B cell (primary cell): ENCODE data around the gene MRPS15. TPM values are rescaled to one million over a fixed set of nuclear protein-coding genes. Genes with fewer than 3 reads are reported as not detected.

Source experiments
- ATAC-seq: fragments of 200-7000 bp; cut with Tn5 transposase; one replicate; pipeline ENCODE4 v1.10.0; 2021; ENCODE audit warnings: low read depth, mild to moderate bottlenecking, moderate number of reproducible peaks, moderate library complexity
- CTCF ChIA-PET: fragments of 350-600 bp; sonication (Branson Sonifier 250); formaldehyde crosslinking; loops from one replicate; lab custom pipeline; 2021; ENCODE audit warnings: antibody characterized with exemption, inconsistent platforms; lab: Charles Lee
- POLR2A ChIA-PET: fragments of 350-600 bp; sonication (Branson Sonifier 250); formaldehyde crosslinking; loops from one replicate; lab custom pipeline; 2021; ENCODE audit warnings: antibody characterized with exemption; lab: Charles Lee
- DNase-seq: peaks from one replicate; pipeline ENCODE4 v3.0.0; 2013
- H2AFZ ChIP-seq: 2 replicates; pipeline ENCODE4 v1.6.1; 2012; ENCODE audit warnings: mild to moderate bottlenecking, low read depth, low read length; ENCODE audit not compliant: insufficient read depth, poor library complexity, severe bottlenecking
- H3K27ac ChIP-seq, 2 donors: 1 replicate in 1 of 2; 2 replicates in 1 of 2; pipeline ENCODE4 v1.5.1; 2012 to 2013; ENCODE audit warnings: low read length in 2 of 2, mild to moderate bottlenecking in 2 of 2, moderate library complexity in 1 of 2
- H3K27me3 ChIP-seq, 4 experiments: fragments of 200-600 bp in 1 of 4; sonication (generic) in 1 of 4; replicated peaks in 1 of 4; 1 replicate in 2 of 4; 2 replicates in 2 of 4; pipeline versions ENCODE4 v1.6.1 to v1.7.0; 2013 to 2016; ENCODE audit warnings: low read length in 3 of 4, mild to moderate bottlenecking in 2 of 4, mixed read lengths in 1 of 4, moderate library complexity in 1 of 4; ENCODE audit not compliant: insufficient read depth in 4 of 4, control insufficient read depth in 3 of 4; ENCODE audit errors: control extremely low read depth in 1 of 4
- H3K36me3 ChIP-seq, 2 experiments: replicated peaks in 1 of 2; 1 replicate in 1 of 2; 2 replicates in 1 of 2; pipeline versions ENCODE4 v1.6.1 to v1.7.1; 2013; ENCODE audit warnings: low read length in 1 of 2; ENCODE audit not compliant: insufficient read depth in 2 of 2, control insufficient read depth in 1 of 2; ENCODE audit errors: control extremely low read depth in 1 of 2, extremely low read depth in 1 of 2
- H3K4me1 ChIP-seq, 2 donors: fragments of 200-600 bp in 1 of 2; sonication (generic) in 1 of 2; 1 replicate in 1 of 2; 2 replicates in 1 of 2; pipeline versions ENCODE4 v1.5.1 to v1.6.1; 2013 to 2017; ENCODE audit warnings: low read length in 2 of 2; ENCODE audit not compliant: control insufficient read depth in 2 of 2, insufficient read depth in 2 of 2
- H3K4me2 ChIP-seq: replicated peaks from 2 replicates; pipeline ENCODE3; 2012; ENCODE audit warnings: mild to moderate bottlenecking, low read depth, low read length; ENCODE audit not compliant: poor library complexity, severe bottlenecking
- H3K4me3 ChIP-seq, 5 experiments: fragments of 200-600 bp in 1 of 5; sonication (generic) in 1 of 5; 1 replicate in 3 of 5; 2 replicates in 2 of 5; pipeline versions ENCODE4 v1.5.1 to v1.7.0; 2011 to 2016; ENCODE audit warnings: low read length in 4 of 5, mild to moderate bottlenecking in 4 of 5, low read depth in 2 of 5, control low read depth in 1 of 5, moderate library complexity in 1 of 5; ENCODE audit not compliant: insufficient read depth in 1 of 5; ENCODE audit errors: control extremely low read depth in 1 of 5, extremely low read depth in 1 of 5
- H3K79me2 ChIP-seq: fragments of 200-600 bp; sonication (generic); one replicate; pipeline ENCODE4 v1.6.0; 2016; ENCODE audit warnings: low read length; ENCODE audit not compliant: control insufficient read depth, insufficient read depth
- H3K9ac ChIP-seq: fragments of 200-600 bp; sonication (generic); 2 replicates; pipeline ENCODE4 v1.6.1; 2017; ENCODE audit warnings: mild to moderate bottlenecking, low read length, moderate library complexity
- H3K9me3 ChIP-seq, 3 donors: one replicate each; pipeline versions ENCODE4 v1.6.1 to v1.7.1; 2013; ENCODE audit warnings: low read length in 2 of 3; ENCODE audit not compliant: control insufficient read depth in 2 of 3, insufficient read depth in 1 of 3; ENCODE audit errors: control extremely low read depth in 1 of 3
- H4K20me1 ChIP-seq: 2 replicates; pipeline ENCODE4 v1.6.0; 2012; ENCODE audit warnings: mild to moderate bottlenecking, low read length; ENCODE audit not compliant: insufficient read depth, control insufficient read depth, poor library complexity, severe bottlenecking
- H3K27ac Mint-ChIP-seq: one replicate; pipeline ENCODE4 v1.8.0; 2021; ENCODE audit warnings: mixed read lengths
- H3K27me3 Mint-ChIP-seq: one replicate; pipeline ENCODE4 v1.8.0; 2021; ENCODE audit warnings: mixed read lengths
- H3K4me1 Mint-ChIP-seq: one replicate; pipeline ENCODE4 v1.8.0; 2021; ENCODE audit warnings: mixed read lengths
- H3K4me3 Mint-ChIP-seq: one replicate; pipeline ENCODE4 v1.8.0; 2021; ENCODE audit warnings: mixed read lengths
- H3K9me3 Mint-ChIP-seq: one replicate; pipeline ENCODE4 v1.8.0; 2022; ENCODE audit warnings: mixed read lengths; ENCODE audit not compliant: insufficient read depth
- CTCF ChIP-seq: fragments of 200-600 bp; IDR thresholded peaks from one replicate; pipeline ENCODE4 v1.8.0; 2022; ENCODE audit warnings: antibody characterized with exemption, mild to moderate bottlenecking
- EZH2 ChIP-seq: IDR thresholded peaks from 2 replicates; pipeline ENCODE4 v1.6.1; 2012; ENCODE audit warnings: borderline replicate concordance, low read depth, mild to moderate bottlenecking, moderate library complexity, low read length; ENCODE audit not compliant: insufficient read depth, poor library complexity, severe bottlenecking
- WGBS: methylation state at CpG from one replicate; pipeline ENCODE4 v1.1.5; 2013; ENCODE audit warnings: missing lambda C conversion rate; ENCODE audit not compliant: insufficient coverage; 5-methylcytosine and 5-hydroxymethylcytosine counted together
- intact Hi-C: fragments of 100-400 bp; cut with micrococcal nuclease; formaldehyde crosslinking; loops from one replicate; pipeline ENCODE4 v1.10.0; 2022
- polyA plus RNA-seq: library from polyadenylated mRNA; depleted of rRNA; stranded (reverse); fragments of >200 nt; gene quantifications from 2 replicates; pipeline ENCODE4 v1.2.3, GENCODE V29; 2012
- total RNA-seq, 2 donors: library from RNA; stranded (reverse); fragments of 120-200 nt in 1 of 2; gene quantifications; 1 replicate in 1 of 2; 2 replicates in 1 of 2; pipeline versions ENCODE4 v1.2.3 to v1.2.4, GENCODE V29; 2013 to 2022

The MRPS15 gene
- total and polyA plus RNA-seq, 2 donors (not counting 1 experiment from before 2014, with no cell fraction given): 27.1 to 34.4 TPM

GRCh38 chr1:36456391-36456928 lies 7.7 kb downstream of the MRPS15 start:
- CTCF ChIA-PET: no interaction called here
- H3K27me3 Mint-ChIP-seq: no peaks in the 10 kb centered on the region

DNA sequence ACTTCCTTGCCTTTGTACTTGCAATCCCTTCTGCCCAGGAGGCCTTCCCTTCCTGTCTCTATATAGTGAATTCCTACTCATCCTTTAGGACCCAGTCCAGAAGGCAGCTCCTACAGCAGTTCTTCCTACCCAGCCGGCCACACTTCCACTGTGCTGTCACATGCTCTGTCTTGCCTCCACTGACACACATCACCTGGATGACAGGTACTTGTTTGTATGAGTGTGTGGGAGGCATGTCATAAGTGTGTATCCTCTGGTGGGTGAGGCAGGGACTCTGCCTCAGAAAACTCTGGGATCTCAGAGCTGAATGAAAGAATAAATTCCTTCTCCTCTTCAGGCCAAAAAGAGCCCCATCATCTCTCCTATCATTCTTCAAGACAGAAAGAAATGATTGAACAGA lies 8.8 kb downstream of the MRPS15 start:
- Histone ChIP-seq H3K9me3 (no peaks in the 10 kb centered on the region), H3K9ac (no peak overlapping the region), H3K27ac (no peak overlapping the region), H2AFZ (no peak overlapping the region), H4K20me1 (no peaks in the 10 kb centered on the region), H3K36me3 (peaks cover 8 to 27% of the 10 kb centered on the region in 2 experiments), H3K27me3 (no peaks in the 10 kb centered on the region), H3K4me3 (no peak overlapping the region), H3K4me2 (no peak overlapping the region), H3K4me1 (peaks cover 6 to 15% of the 10 kb centered on the region in 2 donors), H3K79me2 (no peaks in the 10 kb centered on the region)
- Mint-ChIP-seq H3K27ac (no peak overlapping the region), H3K9me3 (no peaks in the 10 kb centered on the region), H3K4me3 (no peak overlapping the region), H3K27me3 (no peaks in the 10 kb centered on the region), H3K4me1 (peaks cover 19% of the 10 kb centered on the region)
- TF ChIP-seq EZH2 (no peak), CTCF (no peak)
- intact Hi-C loops: no loop called here
- CTCF ChIA-PET: interaction anchor here (0.5 kb wide), 1 partner anchor 121 kb away, joined by 3 read pairs; no protein-coding TSS in a partner anchor
- no peak for ATAC-seq
- POLR2A ChIA-PET: no interaction called here
- WGBS: no CpG with 5 or more reads among the region's 1 CpG
- no peak for DNase-seq

More at GRCh38 chr1:36456391-36456928, 7.7 kb downstream of the MRPS15 start:
- ATAC-seq (no peak), DNase-seq (no peak)
- Histone ChIP-seq H3K27me3 (no peaks in the 10 kb centered on the region), H3K4me3 (no peak overlapping the region), H3K4me1 (peaks cover 3 to 6% of the 10 kb centered on the region in 2 donors), H2AFZ (no peak overlapping the region), H3K27ac (no peak overlapping the region), H3K9me3 (no peaks in the 10 kb centered on the region), H3K36me3 (peaks cover 12 to 35% of the 10 kb centered on the region in 2 experiments), H3K4me2 (no peak overlapping the region), H3K79me2 (no peaks in the 10 kb centered on the region), H4K20me1 (no peaks in the 10 kb centered on the region), H3K9ac (no peak overlapping the region)
- no peak overlapping the region for H3K4me3 Mint-ChIP-seq
- peaks cover 18% of the 10 kb centered on the region for H3K4me1 Mint-ChIP-seq
- intact Hi-C loops: no loop called here
- no peak for TF ChIP-seq EZH2
- no peak for TF ChIP-seq CTCF
- H3K9me3 Mint-ChIP-seq: no peaks in the 10 kb centered on the region
- H3K27ac Mint-ChIP-seq: no peak overlapping the region
- POLR2A ChIA-PET: no interaction called here
